IPS-18c (cell line): ENCODE measurements around the gene CYBB.
"Not testable (repeated sequence)": the region's sequence is repeated elsewhere in the genome, so short reads cannot be mapped to it uniquely, and the experiment has no call there.

Source experiments
- H3K4me3 ChIP-seq: 2 replicates; pipeline ENCODE4 v1.7.0; 2013; ENCODE audit warnings: low read depth, mild to moderate bottlenecking, low read length, moderate library complexity; ENCODE audit not compliant: insufficient read depth
- H3K9me3 ChIP-seq: one replicate; pipeline ENCODE4 v1.6.1; 2013; ENCODE audit warnings: mild to moderate bottlenecking, low read length, moderate library complexity; ENCODE audit not compliant: control insufficient read depth, insufficient read depth

Gene CYBB

GRCh38 chrX:37779857-37780256 is at the start of gene CYBB:
Gene CYBB, plus strand, starts transcription at chrX:37780059. Its CDS starts 19 bp downstream, at chrX:37780078.
- no peaks in the 10 kb centered on the region for H3K9me3 ChIP-seq
- H3K4me3 ChIP-seq, result no peak within 1 kb of the TSS

- no peaks in the 10 kb centered on the region for H3K9me3 ChIP-seq
Measured at GRCh38 chrX:37745354-37745753, 34.5 kb upstream of the CYBB start.

GRCh38 chrX:37745835-37746217 is 34.0 kb upstream of the CYBB start:
- H3K4me3 ChIP-seq, result no peak overlapping the region
- no peaks in the 10 kb centered on the region for H3K9me3 ChIP-seq

More at GRCh38 chrX:37745354-37745753, 34.5 kb upstream of the CYBB start:
- no peak overlapping the region for H3K4me3 ChIP-seq

GRCh38 chrX:37746218-37746941 is 33.5 kb upstream of the CYBB start:
- no peaks in the 10 kb centered on the region for H3K9me3 ChIP-seq
- no peak overlapping the region for H3K4me3 ChIP-seq

- Histone ChIP-seq H3K9me3 (no peaks in the 10 kb centered on the region), H3K4me3 (no peak overlapping the region)
Measured at GRCh38 chrX:37746951-37747350, 32.9 kb upstream of the CYBB start.

- Histone ChIP-seq H3K4me3 (no peak overlapping the region), H3K9me3 (no peaks in the 10 kb centered on the region)
Measured at GRCh38 chrX:37752281-37752680, 27.6 kb upstream of the CYBB start.

GRCh38 chrX:37752936-37753335 is 26.9 kb upstream of the CYBB start:
- H3K4me3 ChIP-seq, result no peak overlapping the region
- no peaks in the 10 kb centered on the region for H3K9me3 ChIP-seq

- no peak overlapping the region for H3K4me3 ChIP-seq
- H3K9me3 ChIP-seq, result no peaks in the 10 kb centered on the region
Measured at GRCh38 chrX:37753384-37753783, 26.5 kb upstream of the CYBB start.

GRCh38 chrX:37754516-37754915 is 25.3 kb upstream of the CYBB start:
- Histone ChIP-seq H3K4me3 (no peak overlapping the region), H3K9me3 (no peaks in the 10 kb centered on the region)

GRCh38 chrX:37755025-37755424 is 24.8 kb upstream of the CYBB start:
- Histone ChIP-seq H3K9me3 (no peaks in the 10 kb centered on the region), H3K4me3 (no peak overlapping the region)

- Histone ChIP-seq H3K4me3 (no peak overlapping the region), H3K9me3 (no peaks in the 10 kb centered on the region)
Measured at GRCh38 chrX:37757082-37757481, 22.8 kb upstream of the CYBB start.

GRCh38 chrX:37759351-37759750 is 20.5 kb upstream of the CYBB start:
- H3K9me3 ChIP-seq, result no peaks in the 10 kb centered on the region
- H3K4me3 ChIP-seq, result no peak overlapping the region

- Histone ChIP-seq H3K9me3 (no peaks in the 10 kb centered on the region), H3K4me3 (no peak overlapping the region)
Measured at GRCh38 chrX:37759878-37760418, 19.9 kb upstream of the CYBB start.

- H3K9me3 ChIP-seq, result no peaks in the 10 kb centered on the region
- H3K4me3 ChIP-seq, result no peak overlapping the region
Measured at GRCh38 chrX:37763400-37763799, 16.5 kb upstream of the CYBB start.

GRCh38 chrX:37765507-37765906 is 14.4 kb upstream of the CYBB start:
- no peaks in the 10 kb centered on the region for H3K9me3 ChIP-seq
- H3K4me3 ChIP-seq, result no peak overlapping the region

GRCh38 chrX:37767430-37767829 is 12.4 kb upstream of the CYBB start:
- H3K9me3 ChIP-seq, result no peaks in the 10 kb centered on the region
- H3K4me3 ChIP-seq, result no peak overlapping the region

GRCh38 chrX:37768866-37769265 is 11.0 kb upstream of the CYBB start:
- H3K4me3 ChIP-seq, H3K9me3 ChIP-seq: not testable (repeated sequence)

GRCh38 chrX:37776283-37776986 is 3.4 kb upstream of the CYBB start:
- Histone ChIP-seq H3K4me3 (no peak overlapping the region), H3K9me3 (no peaks in the 10 kb centered on the region)
